NB4 (cell line): ENCODE measurements around the gene FUT7.

ENCODE experiments used
- CTCF ChIP-seq: IDR thresholded peaks from one replicate; pipeline ENCODE4 v1.5.1; 2012; ENCODE audit warnings: low read depth, low read length
- MAX ChIP-seq: IDR thresholded peaks from 2 replicates; pipeline ENCODE4 v1.6.1; 2011; ENCODE audit warnings: low read depth, low read length
- POLR2A ChIP-seq: IDR thresholded peaks from 2 replicates; pipeline ENCODE4 v1.6.1; 2011; ENCODE audit warnings: mild to moderate bottlenecking; ENCODE audit not compliant: insufficient read length; ENCODE audit errors: extremely low read depth

- TF ChIP-seq CTCF (no peak), POLR2A (no peak), MAX (no peak)
Measured at GRCh38 chr9:137037483-137037882, 5.6 kb upstream of the FUT7 start.
